Measurements from ENCODE around the gene SKAP2. TPM values are rescaled to one million over a fixed set of nuclear protein-coding genes. Genes with fewer than 3 reads are reported as not detected.

SKAP2 gene
- 10 to 100 TPM; 23.6 to 33.2 (median 31.3) TPM for polyA plus RNA-seq (ENCODE audit: insufficient read length in 4 of 4)

- DNase-seq (ENCODE audit: low read depth in 4 of 4, low spot score in 3 of 4), result peak; percentile 99
Observed at GRCh38 chr7:26864309-26865093, at the start of gene SKAP2. Gene SKAP2, minus strand, starts transcription at chr7:26864590. Its CDS starts 161 bp downstream, at chr7:26864429.

GRCh38 chr7:26912933-26913536 lies 48.6 kb upstream of the SKAP2 start:
- no peak for DNase-seq (ENCODE audit: low read depth in 4 of 4, low spot score in 3 of 4)

GRCh38 chr7:26912338-26912737 lies 47.9 kb upstream of the SKAP2 start:
- no peak for DNase-seq (ENCODE audit: low read depth in 4 of 4, low spot score in 3 of 4)

- DNase-seq (ENCODE audit: low read depth in 4 of 4, low spot score in 3 of 4), result no peak
Observed at GRCh38 chr7:26910221-26910620, 45.8 kb upstream of the SKAP2 start.

GRCh38 chr7:26900251-26900650 lies 35.9 kb upstream of the SKAP2 start:
- DNase-seq (ENCODE audit: low read depth in 4 of 4, low spot score in 3 of 4), result no peak

GRCh38 chr7:26899519-26899918 lies 35.1 kb upstream of the SKAP2 start:
- no peak for DNase-seq (ENCODE audit: low read depth in 4 of 4, low spot score in 3 of 4)

GRCh38 chr7:26898891-26899290 lies 34.5 kb upstream of the SKAP2 start:
- no peak for DNase-seq (ENCODE audit: low read depth in 4 of 4, low spot score in 3 of 4)

- DNase-seq (ENCODE audit: low read depth in 4 of 4, low spot score in 3 of 4), result no peak
Observed at GRCh38 chr7:26897928-26898327, 33.5 kb upstream of the SKAP2 start.

- DNase-seq (ENCODE audit: low read depth in 4 of 4, low spot score in 3 of 4), result no peak
Observed at GRCh38 chr7:26891400-26892350, 27.3 kb upstream of the SKAP2 start.

- DNase-seq (ENCODE audit: low read depth in 4 of 4, low spot score in 3 of 4), result no peak
Observed at GRCh38 chr7:26880852-26881251, 16.5 kb upstream of the SKAP2 start.

- DNase-seq (ENCODE audit: low read depth in 4 of 4, low spot score in 3 of 4), result no peak
Observed at GRCh38 chr7:26879671-26880070, 15.3 kb upstream of the SKAP2 start.

GRCh38 chr7:26868841-26869495 lies 4.6 kb upstream of the SKAP2 start:
- no peak for DNase-seq (ENCODE audit: low read depth in 4 of 4, low spot score in 3 of 4)

- no peak for DNase-seq (ENCODE audit: low read depth in 4 of 4, low spot score in 3 of 4)
Observed at GRCh38 chr7:26865094-26865388, 651 bp upstream of the SKAP2 start.

GRCh38 chr7:26863518-26864308 lies 677 bp downstream of the SKAP2 start:
- no peak for DNase-seq (ENCODE audit: low read depth in 4 of 4, low spot score in 3 of 4)

- DNase-seq (ENCODE audit: low read depth in 4 of 4, low spot score in 3 of 4), result no peak
Observed at GRCh38 chr7:26862834-26863233, 1.6 kb downstream of the SKAP2 start.

- no peak for DNase-seq (ENCODE audit: low read depth in 4 of 4, low spot score in 3 of 4)
Observed at GRCh38 chr7:26861050-26861449, 3.3 kb downstream of the SKAP2 start.

- DNase-seq (ENCODE audit: low read depth in 4 of 4, low spot score in 3 of 4), result no peak
Observed at GRCh38 chr7:26860361-26860760, 4.0 kb downstream of the SKAP2 start.

- no peak for DNase-seq (ENCODE audit: low read depth in 4 of 4, low spot score in 3 of 4)
Observed at GRCh38 chr7:26859720-26860119, 4.7 kb downstream of the SKAP2 start.

GRCh38 chr7:26858735-26859134 lies 5.7 kb downstream of the SKAP2 start:
- DNase-seq (ENCODE audit: low read depth in 4 of 4, low spot score in 3 of 4), result no peak

GRCh38 chr7:26858241-26858715 lies 6.1 kb downstream of the SKAP2 start:
- DNase-seq (ENCODE audit: low read depth in 4 of 4, low spot score in 3 of 4), result no peak
